HepG2 (cell line): ENCODE results near the gene CTNNA2. TPM values are rescaled to one million over a fixed set of nuclear protein-coding genes. Genes with fewer than 3 reads are reported as not detected.

Experiments
- ATAC-seq: fragments of 200-7000 bp; cut with Tn5 transposase; 3 replicates; pipeline ENCODE4 v1.9.1; 2020; ENCODE audit warnings: mild to moderate bottlenecking, moderate library complexity
- BruUV-seq: library from RNA; stranded (reverse); fragments of 400-500 nt; replicated peaks from 2 replicates; lab custom pipeline; 2021; lab: Mats Ljungman, UMichigan
- CTCF ChIA-PET: fragments of 300-600 bp; formaldehyde crosslinking; extraction: SDS; loops from one replicate; lab custom pipeline; 2021; ENCODE audit warnings: low total read pairs, inconsistent platforms, low intra/inter-chr PET ratio; lab: Yijun Ruan, JAX
- POLR2A ChIA-PET: fragments of 350-600 bp; sonication (Branson Sonifier 250); formaldehyde crosslinking; loops from one replicate; lab custom pipeline; 2020; ENCODE audit warnings: antibody characterized with exemption, inconsistent platforms; lab: Yijun Ruan, JAX
- DNase-seq: peaks from one replicate; pipeline ENCODE4 v3.0.0-alpha.2; 2015; ENCODE audit warnings: low spot score
- FAIRE-seq: peaks from 3 replicates; lab custom pipeline; 2011; peaks lifted over from hg19 to GRCh38; lab: Jason Lieb, UNC
- H2AFZ ChIP-seq: one replicate; pipeline ENCODE4 v1.6.1; 2011; ENCODE audit warnings: low read length, inconsistent platforms
- H3K27ac ChIP-seq: fragments of 300-600 bp; 3 replicates; pipeline ENCODE4 v1.8.0; 2011; ENCODE audit warnings: mixed run types, mild to moderate bottlenecking, mixed read lengths, low read length, inconsistent platforms; ENCODE audit not compliant: insufficient read depth; ENCODE audit errors: extremely low read length
- H3K27me3 ChIP-seq, 2 experiments: fragments of 200-600 bp in 1 of 2; 2 replicates in 1 of 2; 3 replicates in 1 of 2; pipeline versions ENCODE4 v1.6.0 to v1.8.0; 2011; ENCODE audit warnings: low read length in 2 of 2, mild to moderate bottlenecking in 2 of 2, moderate library complexity in 2 of 2, inconsistent platforms in 1 of 2; ENCODE audit not compliant: insufficient read depth in 2 of 2, control insufficient read depth in 1 of 2
- H3K36me3 ChIP-seq, 2 experiments: fragments of 200-600 bp in 1 of 2; replicated peaks in 1 of 2; 2 replicates in 1 of 2; 3 replicates in 1 of 2; pipeline versions ENCODE4 v1.5.1 to v1.8.0; 2011; ENCODE audit warnings: low read length in 2 of 2, inconsistent platforms in 1 of 2; ENCODE audit not compliant: insufficient read depth in 2 of 2, control insufficient read depth in 1 of 2
- H3K4me1 ChIP-seq: 2 replicates; pipeline ENCODE4 v1.5.1; 2012; ENCODE audit warnings: low read length, inconsistent platforms; ENCODE audit not compliant: insufficient read depth
- H3K4me2 ChIP-seq: 2 replicates; pipeline ENCODE4 v1.6.0; 2011; ENCODE audit warnings: low read depth, low read length, inconsistent platforms
- H3K4me3 ChIP-seq, 3 experiments: fragments of 200-600 bp in 1 of 3; sonication (generic), shearing (Covaris generic) in 1 of 3; replicated peaks in 1 of 3; 2 replicates each; pipeline ENCODE4 v1.5.1; 2011 to 2016; ENCODE audit warnings: low read length in 3 of 3, inconsistent platforms in 2 of 3, low read depth in 2 of 3, mild to moderate bottlenecking in 2 of 3, control low read depth in 1 of 3, mixed read lengths in 1 of 3; ENCODE audit not compliant: insufficient read depth in 1 of 3
- H3K79me2 ChIP-seq: one replicate; pipeline ENCODE4 v1.6.1; 2011; ENCODE audit warnings: low read length, inconsistent platforms; ENCODE audit not compliant: insufficient read depth
- H3K9ac ChIP-seq: 2 replicates; pipeline ENCODE4 v1.6.0; 2011; ENCODE audit warnings: mild to moderate bottlenecking, low read depth, low read length, inconsistent platforms; ENCODE audit not compliant: insufficient read depth
- H3K9me3 ChIP-seq: 2 replicates; pipeline ENCODE4 v1.5.1; 2012; ENCODE audit warnings: mild to moderate bottlenecking, low read length
- H4K20me1 ChIP-seq: 2 replicates; pipeline ENCODE4 v1.6.0; 2011; ENCODE audit warnings: inconsistent platforms, mild to moderate bottlenecking, low read length, moderate library complexity; ENCODE audit not compliant: insufficient read depth
- CTCF ChIP-seq: sonication (generic); formaldehyde crosslinking; IDR thresholded peaks from 2 replicates; pipeline ENCODE4 v1.5.0; 2020; ENCODE audit warnings: mild to moderate bottlenecking, missing genetic modification reagents, moderate library complexity
- HBP1 ChIP-seq: IDR thresholded peaks from 2 replicates; pipeline ENCODE4 v1.6.1; 2016; ENCODE audit warnings: low read depth, control low read depth
- STAG1 ChIP-seq: sonication (generic); formaldehyde crosslinking; IDR thresholded peaks from 2 replicates; pipeline ENCODE4 v1.4.0; 2020; ENCODE audit warnings: missing genetic modification reagents
- TEF ChIP-seq: sonication (generic); formaldehyde crosslinking; IDR thresholded peaks from 2 replicates; pipeline ENCODE4 v1.5.0; 2020; ENCODE audit warnings: missing genetic modification reagents
- ZNF788 ChIP-seq: sonication (generic); formaldehyde crosslinking; IDR thresholded peaks from 2 replicates; pipeline ENCODE4 v1.5.0; 2020; ENCODE audit warnings: mild to moderate bottlenecking, missing genetic modification reagents, borderline replicate concordance
- WGBS: methylation state at CpG from one replicate; pipeline ENCODE4 v1.1.6; 2017; ENCODE audit warnings: low lambda C conversion rate; 5-methylcytosine and 5-hydroxymethylcytosine counted together
- in situ Hi-C: cut with HindIII; loops from 2 replicates; pipeline ENCODE4 v1.10.0; 2017; ENCODE audit warnings: low pct_unique_long_range_greater_than_20kb; ENCODE audit not compliant: extremely low pct_ligation_motif_present
- intact Hi-C: fragments of 100-400 bp; cut with micrococcal nuclease; formaldehyde crosslinking; loops from one replicate; pipeline ENCODE4 v1.10.0; 2022; ENCODE audit not compliant: unreplicated experiment
- polyA plus RNA-seq, 8 experiments: library from polyadenylated mRNA; depleted of rRNA in 3 of 8; stranded (reverse) in 7 of 8; unstranded in 1 of 8; fragments of >200 nt; fragmentation: Illumina TruSeq in 4 of 8; extraction: Trizol in 4 of 8; gene quantifications; 2 replicates each; pipeline versions ENCODE4 v1.2.1 to v1.2.3, GENCODE V29; 2011 to 2016; ENCODE audit warnings: low read depth in 4 of 8, missing spikeins in 1 of 8, mixed read lengths in 1 of 8; ENCODE audit not compliant: insufficient read depth in 1 of 8
- total RNA-seq, 5 experiments: library from RNA; depleted of rRNA; stranded (reverse); fragments of >200 nt; fragmentation: Illumina TruSeq; extraction: Trizol; gene quantifications; 2 replicates each; pipeline ENCODE4 v1.2.3, GENCODE V29; 2016; ENCODE audit warnings: low read depth in 1 of 5

The CTNNA2 gene
- total and polyA plus RNA-seq, 2 of the 13 experiments (the other 11 are each of a cell fraction or from before 2014, with no cell fraction given), result not detected

GRCh38 chr2:79855264-79856006, 342.6 kb downstream of the CTNNA2 start:
- POLR2A ChIA-PET, result no interaction called here
- WGBS, result 10% methylated on average over 10 of the region's 10 CpGs
- BruUV-seq, result no TSS peak
- Histone ChIP-seq H3K27me3 (no peaks in the 10 kb centered on the region; a peak in 1 of 5 replicates), H3K4me2 (no peak overlapping the region), H3K9ac (no peak overlapping the region), H3K27ac (no peak overlapping the region), H2AFZ (no peak overlapping the region), H3K79me2 (no peaks in the 10 kb centered on the region), H3K9me3 (no peaks in the 10 kb centered on the region), H3K36me3 (no peaks in the 10 kb centered on the region), H3K4me1 (no peaks in the 10 kb centered on the region), H3K4me3 (no peak overlapping the region), H4K20me1 (no peaks in the 10 kb centered on the region)
- in situ Hi-C loops, result no loop called here
- TF ChIP-seq STAG1 (CRISPR knock-in tag), result peak; percentile 61
- peak; percentile 50 for TF ChIP-seq CTCF
- no peak for TF ChIP-seq HBP1 (CRISPR knock-in tag)
- no peak for TF ChIP-seq TEF
- TF ChIP-seq ZNF788 (CRISPR knock-in tag), result no peak
- no peak for DNase-seq
- intact Hi-C loops, result no loop called here
- CTCF ChIA-PET, result no interaction called here
- FAIRE-seq, result no peak
- peak; percentile 78 for ATAC-seq
